Measurements from ENCODE around the gene GPR34. TPM values are rescaled to one million over a fixed set of nuclear protein-coding genes. Genes with fewer than 3 reads are reported as not detected.

Gene GPR34
- polyA plus RNA-seq, 2 of the 4 experiments (the other 2 are of a cell fraction) = 0.23 TPM; not detected in 1

DNA sequence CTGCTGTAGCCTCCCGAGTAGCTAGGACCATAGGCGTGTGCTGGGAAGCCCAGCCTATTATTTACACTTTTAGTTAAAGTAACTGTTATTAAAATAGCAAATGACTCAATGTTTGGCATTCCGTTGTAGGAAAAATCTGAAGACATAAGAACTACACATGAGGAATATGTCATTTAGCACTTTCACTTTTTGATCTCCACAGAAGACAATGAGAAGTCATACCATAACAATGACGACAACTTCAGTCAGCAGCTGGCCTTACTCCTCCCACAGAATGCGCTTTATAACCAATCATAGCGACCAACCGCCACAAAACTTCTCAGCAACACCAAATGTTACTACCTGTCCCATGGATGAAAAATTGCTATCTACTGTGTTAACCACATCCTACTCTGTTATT, 6.7 kb downstream of the GPR34 start:
- DNase-seq (ENCODE audit: low read depth in 1 of 2, low spot score in 1 of 2) = peak in 1 of 2 experiments; percentile 1
- Histone ChIP-seq H3K4me1 (no peaks in the 10 kb centered on the region), H3K4me3 (no peak overlapping the region), H3K4me2 (no peak overlapping the region), H3K9me3 (no peaks in the 10 kb centered on the region), H3K27ac (no peak overlapping the region)
- 73% methylated on average over 7 of the region's 7 CpGs for WGBS (ENCODE audit: missing lambda C conversion rate)
- ChIA-PET POLR2A (no interaction called here), CTCF (interaction anchor here (0.7 kb wide), 1 partner anchor 110 kb away, joined by 3 read pairs; no protein-coding TSS in a partner anchor)
- TF ChIP-seq, protein P1, sequence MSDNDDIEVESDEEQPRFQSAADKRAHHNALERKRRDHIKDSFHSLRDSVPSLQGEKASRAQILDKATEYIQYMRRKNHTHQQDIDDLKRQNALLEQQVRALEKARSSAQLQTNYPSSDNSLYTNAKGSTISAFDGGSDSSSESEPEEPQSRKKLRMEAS (IDR thresholded peaks at IDR 0.05) = no peak
- TF ChIP-seq FOSL2 (IDR thresholded peaks at IDR 0.05) (no peak), FOSL2 (CRISPR knock-in tag; IDR thresholded peaks at IDR 0.05) (no peak), HOXB5 (CRISPR knock-in tag; IDR thresholded peaks at IDR 0.05) (no peak), ZC3H11A (IDR thresholded peaks at IDR 0.05) (no peak), TP53 (CRISPR knock-in tag; IDR thresholded peaks at IDR 0.05) (no peak), HES2 (IDR thresholded peaks at IDR 0.05) (no peak), POLR2AphosphoS2 (conservative IDR thresholded peaks at IDR 0.05; ENCODE audit: low read length) (no peak), SREBF2 (IDR thresholded peaks at IDR 0.05) (no peak), CEBPB (IDR thresholded peaks at IDR 0.05) (no peak), HDAC2 (IDR thresholded peaks at IDR 0.05) (no peak), PHF8 (IDR thresholded peaks at IDR 0.05; ENCODE audit: borderline replicate concordance, low read depth) (no peak), ZFP36 (IDR thresholded peaks at IDR 0.05; ENCODE audit: borderline replicate concordance, partially characterized antibody) (no peak), PBX3 (IDR thresholded peaks at IDR 0.05) (no peak), RCOR1 (IDR thresholded peaks at IDR 0.05; ENCODE audit: low read depth, low read length) (no peak), ZSCAN20 (CRISPR knock-in tag; IDR thresholded peaks at IDR 0.05) (no peak), NR3C1 (IDR thresholded peaks at IDR 0.05) (no peak), ZNF302 (CRISPR knock-in tag; IDR thresholded peaks at IDR 0.05) (no peak), JUNB (IDR thresholded peaks at IDR 0.05) (no peak), CBX2 (IDR thresholded peaks at IDR 0.05; ENCODE audit: borderline replicate concordance, low read depth) (no peak)
- TF ChIP-seq, protein P2, sequence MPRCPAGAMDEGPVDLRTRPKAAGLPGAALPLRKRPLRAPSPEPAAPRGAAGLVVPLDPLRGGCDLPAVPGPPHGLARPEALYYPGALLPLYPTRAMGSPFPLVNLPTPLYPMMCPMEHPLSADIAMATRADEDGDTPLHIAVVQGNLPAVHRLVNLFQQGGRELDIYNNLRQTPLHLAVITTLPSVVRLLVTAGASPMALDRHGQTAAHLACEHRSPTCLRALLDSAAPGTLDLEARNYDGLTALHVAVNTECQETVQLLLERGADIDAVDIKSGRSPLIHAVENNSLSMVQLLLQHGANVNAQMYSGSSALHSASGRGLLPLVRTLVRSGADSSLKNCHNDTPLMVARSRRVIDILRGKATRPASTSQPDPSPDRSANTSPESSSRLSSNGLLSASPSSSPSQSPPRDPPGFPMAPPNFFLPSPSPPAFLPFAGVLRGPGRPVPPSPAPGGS (IDR thresholded peaks at IDR 0.05) = no peak
- FAIRE-seq = peak; percentile 67
- no peak for ATAC-seq

- ATAC-seq = no peak
- POLR2A ChIA-PET = no interaction called here
- peak; percentile 7 for FAIRE-seq
Observed at GRCh38 chrX:41703574-41704029, 14.8 kb downstream of the GPR34 start.

More at GRCh38 chrX:41703574-41704029, 14.8 kb downstream of the GPR34 start:
- Histone ChIP-seq H3K4me1 (no peaks in the 10 kb centered on the region), H3K9me3 (no peaks in the 10 kb centered on the region), H3K27ac (no peak overlapping the region), H3K4me3 (no peak overlapping the region), H3K4me2 (no peak overlapping the region)
- CTCF ChIA-PET = no interaction called here
- no peak for DNase-seq (ENCODE audit: low read depth in 1 of 2, low spot score in 1 of 2)
- TF ChIP-seq RAD21 (conservative IDR thresholded peaks at IDR 0.05 in 1 of 2, IDR thresholded peaks at IDR 0.05 in 1 of 2) = no peak
- TF ChIP-seq, protein P1 (IDR thresholded peaks at IDR 0.05) = no peak
- TF ChIP-seq SMC3 (IDR thresholded peaks at IDR 0.05) = no peak
- TF ChIP-seq USF2 (IDR thresholded peaks at IDR 0.05) = no peak
- TF ChIP-seq POLR2A (IDR thresholded peaks at IDR 0.05; ENCODE audit: low read length) = no peak
- TF ChIP-seq, protein P2 (IDR thresholded peaks at IDR 0.05) = no peak
- no peak for TF ChIP-seq TFCP2L1 (CRISPR knock-in tag; IDR thresholded peaks at IDR 0.05)
- TF ChIP-seq CHD4 (IDR thresholded peaks at IDR 0.05; ENCODE audit: borderline replicate concordance) = no peak
- no peak for TF ChIP-seq MYC (IDR thresholded peaks at IDR 0.05; ENCODE audit: borderline replicate concordance, low read length)
- no peak for TF ChIP-seq HOXB5 (CRISPR knock-in tag; IDR thresholded peaks at IDR 0.05)
- TF ChIP-seq FOSL2 (IDR thresholded peaks at IDR 0.05) = no peak
- no peak for TF ChIP-seq FOSL2 (CRISPR knock-in tag; IDR thresholded peaks at IDR 0.05)
- no peak for TF ChIP-seq REST (IDR thresholded peaks at IDR 0.05)

Data from A549 (cell line).